GM18520 (cell line): ENCODE measurements around the gene XRCC1.
A peak's percentile ranks its signal among the peaks of the same experiment; 100 is the strongest.

ENCODE experiments used
- ATAC-seq: cut with Tn5 transposase; IDR thresholded peaks from one replicate; pipeline ENCODE4 v1.9.1; 2021; ENCODE audit not compliant: unreplicated experiment

XRCC1 gene, protein sequence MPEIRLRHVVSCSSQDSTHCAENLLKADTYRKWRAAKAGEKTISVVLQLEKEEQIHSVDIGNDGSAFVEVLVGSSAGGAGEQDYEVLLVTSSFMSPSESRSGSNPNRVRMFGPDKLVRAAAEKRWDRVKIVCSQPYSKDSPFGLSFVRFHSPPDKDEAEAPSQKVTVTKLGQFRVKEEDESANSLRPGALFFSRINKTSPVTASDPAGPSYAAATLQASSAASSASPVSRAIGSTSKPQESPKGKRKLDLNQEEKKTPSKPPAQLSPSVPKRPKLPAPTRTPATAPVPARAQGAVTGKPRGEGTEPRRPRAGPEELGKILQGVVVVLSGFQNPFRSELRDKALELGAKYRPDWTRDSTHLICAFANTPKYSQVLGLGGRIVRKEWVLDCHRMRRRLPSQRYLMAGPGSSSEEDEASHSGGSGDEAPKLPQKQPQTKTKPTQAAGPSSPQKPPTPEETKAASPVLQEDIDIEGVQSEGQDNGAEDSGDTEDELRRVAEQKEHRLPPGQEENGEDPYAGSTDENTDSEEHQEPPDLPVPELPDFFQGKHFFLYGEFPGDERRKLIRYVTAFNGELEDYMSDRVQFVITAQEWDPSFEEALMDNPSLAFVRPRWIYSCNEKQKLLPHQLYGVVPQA

DNA sequence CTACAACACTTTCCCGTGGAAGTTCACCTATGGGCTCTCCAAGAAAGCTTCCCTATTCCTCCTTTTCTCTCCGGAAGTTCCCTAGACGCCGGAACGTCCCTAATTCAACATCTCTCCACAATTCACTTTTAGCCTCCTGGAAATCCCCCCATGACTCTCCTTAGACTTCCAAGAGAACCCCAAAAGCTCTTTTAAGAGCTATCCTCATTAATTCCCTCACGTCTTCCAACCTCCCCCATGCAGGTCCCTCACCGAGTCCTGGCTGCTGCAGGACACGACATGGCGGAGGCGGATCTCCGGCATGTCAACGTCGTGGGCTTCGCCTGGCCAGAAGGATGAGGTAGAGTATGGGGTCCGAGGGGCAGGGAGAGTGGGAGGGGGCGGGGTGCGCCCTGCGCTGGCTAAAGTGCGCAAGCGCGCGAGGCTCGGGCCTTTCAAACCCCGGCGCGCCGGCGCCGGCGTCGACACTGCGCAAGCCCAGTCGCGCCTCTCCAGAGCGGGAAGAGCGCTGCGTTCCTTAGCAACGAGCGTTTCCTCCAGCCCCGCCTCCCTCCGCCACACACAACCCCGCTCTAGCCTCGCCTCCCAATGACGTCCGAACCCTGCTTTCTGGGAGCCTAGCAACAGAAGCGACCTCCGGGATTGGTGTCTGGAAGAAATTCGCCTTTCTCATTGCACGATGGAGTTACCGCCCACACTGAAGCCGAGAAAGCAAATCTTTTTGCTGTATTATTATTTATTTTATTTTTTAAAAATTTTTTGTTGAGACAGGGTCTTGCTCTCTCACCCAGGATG lies at the start of gene XRCC1, which contains the start of gene PINLYP:
Gene XRCC1 (minus strand): TSS at position 372 of the 795 bp plus-strand sequence. CDS start 69 bp downstream, at position 303.
Gene PINLYP (plus strand): TSS at position 646 of the 795 bp plus-strand sequence. CDS start 1,391 bp downstream, outside the sequence.
- peak; percentile 96 for ATAC-seq

DNA sequence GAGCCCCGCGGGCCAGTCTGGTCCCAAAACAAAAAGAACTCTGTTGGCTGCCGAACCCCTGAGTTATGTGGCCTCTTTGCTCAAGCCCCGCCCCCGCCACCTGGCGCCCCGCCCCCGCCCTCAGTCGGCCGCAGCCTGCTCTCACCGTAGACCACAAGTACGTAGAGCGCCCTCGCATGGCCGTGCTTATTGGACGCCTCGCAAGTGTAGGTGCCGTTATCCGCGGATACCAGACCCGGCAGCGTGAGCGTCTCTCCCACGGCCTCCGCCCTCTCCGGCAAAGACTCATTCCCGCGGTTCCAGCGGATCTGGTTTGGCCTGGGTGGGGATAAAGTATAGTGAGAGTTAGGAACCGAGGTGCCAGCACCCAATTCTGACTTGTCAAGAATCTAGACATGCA lies 49.6 kb upstream of the XRCC1 start:
- ATAC-seq = no peak

DNA sequence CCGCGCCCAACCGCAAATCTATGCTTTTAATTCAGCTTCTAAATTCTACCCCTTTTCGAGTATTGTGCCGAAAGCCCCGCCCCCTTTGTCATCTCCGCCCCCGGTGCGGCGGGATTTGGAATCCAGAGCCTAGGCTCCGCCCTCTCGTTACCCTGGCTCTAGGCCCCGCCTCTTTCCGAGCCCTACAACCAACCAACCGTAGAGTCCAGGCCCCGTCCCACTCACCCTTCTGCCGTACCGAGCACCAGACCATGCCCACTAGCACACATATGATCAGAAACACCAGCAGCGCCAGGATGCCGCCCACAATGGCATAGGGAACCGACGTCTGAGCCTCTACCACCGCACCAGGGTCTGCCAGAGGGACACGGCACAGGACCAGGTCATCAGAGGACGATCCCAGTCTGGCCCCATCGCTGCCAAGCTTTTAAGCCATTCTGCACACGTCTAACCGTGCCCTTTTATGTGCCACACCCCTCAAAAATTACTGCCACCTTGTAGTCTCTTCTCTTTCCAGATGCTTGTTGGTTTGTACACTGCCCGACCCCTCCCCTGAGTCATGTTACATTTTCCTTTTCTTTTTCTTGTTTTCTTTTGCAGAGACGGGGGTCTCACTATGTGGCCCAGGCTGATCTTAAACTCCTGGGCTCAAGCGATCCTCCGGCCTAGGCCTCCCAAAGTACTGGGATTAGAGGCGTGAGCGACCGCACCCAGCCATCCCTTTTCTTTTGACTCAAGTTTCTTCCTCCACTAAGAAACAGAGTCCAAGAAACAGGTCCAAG lies 48.8 kb upstream of the XRCC1 start:
- no peak for ATAC-seq

DNA sequence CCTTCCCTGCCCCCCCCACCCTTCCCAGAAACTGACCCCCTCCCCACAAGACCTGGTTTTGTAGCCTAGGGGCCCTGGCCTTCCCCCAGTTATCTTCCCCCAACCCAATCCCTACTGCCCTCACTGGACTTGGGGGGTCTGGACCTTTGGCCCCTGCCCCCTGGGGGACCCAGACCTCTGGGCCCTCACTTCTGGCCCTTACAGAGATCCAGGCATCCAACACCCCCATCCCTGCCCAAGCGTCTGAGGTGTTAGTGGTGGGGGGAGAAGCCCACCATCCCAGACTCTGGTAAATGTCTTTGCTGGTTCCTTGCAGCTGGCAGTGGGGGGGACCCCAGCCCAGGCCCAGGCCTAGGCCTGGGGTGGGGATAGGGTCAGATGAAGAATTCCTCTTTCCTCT lies 47.6 kb upstream of the XRCC1 start:
- no peak for ATAC-seq

DNA sequence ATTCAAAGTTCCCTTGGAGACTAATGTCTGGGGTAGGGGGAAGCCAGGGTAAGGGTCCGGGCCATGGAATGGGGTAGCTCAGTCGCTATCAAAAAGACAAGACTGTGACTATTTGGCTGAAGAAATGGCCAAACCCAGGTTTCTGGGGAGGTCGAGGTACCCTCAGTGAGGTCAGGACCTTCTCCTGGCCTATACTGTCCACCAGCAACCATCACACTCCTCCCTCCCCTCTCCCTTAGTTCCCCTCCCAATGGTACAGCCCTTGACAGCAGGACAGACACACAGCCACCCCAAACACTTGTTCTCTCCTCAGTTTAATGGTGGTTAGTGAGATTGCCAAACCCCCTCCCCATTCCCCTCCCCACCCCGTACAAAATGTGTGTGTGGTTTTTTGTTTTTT lies 46.7 kb upstream of the XRCC1 start:
- ATAC-seq = no peak

DNA sequence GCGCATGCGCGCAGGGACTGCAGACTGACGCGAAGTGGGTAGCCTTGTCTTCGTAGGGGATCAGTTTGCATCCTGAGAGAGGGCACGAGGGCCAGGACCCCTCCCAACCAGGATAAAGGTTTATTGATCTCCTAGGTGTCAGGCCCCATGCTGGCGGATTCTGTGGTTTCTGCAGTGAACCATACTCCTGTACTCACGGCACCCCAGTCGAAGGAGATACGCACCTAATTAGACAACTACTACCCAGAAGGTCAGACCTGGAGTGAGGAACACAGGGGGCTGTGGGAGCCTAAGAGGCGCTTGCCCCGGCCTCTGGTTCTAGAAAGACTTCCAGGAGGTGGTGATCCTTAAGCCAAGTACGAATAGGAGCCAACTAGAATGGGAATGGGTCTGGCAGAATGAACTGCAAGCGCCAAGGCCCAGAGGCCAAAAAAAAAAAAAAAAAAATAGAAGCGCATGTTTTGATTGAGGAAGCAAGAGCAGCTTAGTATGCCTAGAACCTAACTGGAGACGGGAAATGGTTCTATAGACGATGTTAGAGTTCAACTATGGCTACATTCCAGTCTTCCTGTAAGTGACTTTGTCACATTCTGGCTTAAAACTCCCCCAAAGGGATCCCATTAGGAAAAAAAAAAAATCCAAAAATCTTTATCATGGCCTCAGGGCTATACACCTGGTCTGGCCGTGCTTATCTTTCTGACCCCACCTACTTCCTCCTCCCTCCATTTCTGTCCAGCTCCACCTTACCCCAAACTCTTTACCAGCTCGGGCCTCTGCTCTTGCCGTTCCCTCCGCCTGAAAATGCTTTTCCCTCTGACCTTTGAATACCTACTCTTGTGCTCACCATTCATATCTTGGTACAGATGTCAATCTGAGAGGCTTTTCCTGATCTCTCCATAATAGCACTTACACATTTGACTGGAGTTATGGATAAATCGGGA lies 45.0 kb upstream of the XRCC1 start:
- no peak for ATAC-seq

DNA sequence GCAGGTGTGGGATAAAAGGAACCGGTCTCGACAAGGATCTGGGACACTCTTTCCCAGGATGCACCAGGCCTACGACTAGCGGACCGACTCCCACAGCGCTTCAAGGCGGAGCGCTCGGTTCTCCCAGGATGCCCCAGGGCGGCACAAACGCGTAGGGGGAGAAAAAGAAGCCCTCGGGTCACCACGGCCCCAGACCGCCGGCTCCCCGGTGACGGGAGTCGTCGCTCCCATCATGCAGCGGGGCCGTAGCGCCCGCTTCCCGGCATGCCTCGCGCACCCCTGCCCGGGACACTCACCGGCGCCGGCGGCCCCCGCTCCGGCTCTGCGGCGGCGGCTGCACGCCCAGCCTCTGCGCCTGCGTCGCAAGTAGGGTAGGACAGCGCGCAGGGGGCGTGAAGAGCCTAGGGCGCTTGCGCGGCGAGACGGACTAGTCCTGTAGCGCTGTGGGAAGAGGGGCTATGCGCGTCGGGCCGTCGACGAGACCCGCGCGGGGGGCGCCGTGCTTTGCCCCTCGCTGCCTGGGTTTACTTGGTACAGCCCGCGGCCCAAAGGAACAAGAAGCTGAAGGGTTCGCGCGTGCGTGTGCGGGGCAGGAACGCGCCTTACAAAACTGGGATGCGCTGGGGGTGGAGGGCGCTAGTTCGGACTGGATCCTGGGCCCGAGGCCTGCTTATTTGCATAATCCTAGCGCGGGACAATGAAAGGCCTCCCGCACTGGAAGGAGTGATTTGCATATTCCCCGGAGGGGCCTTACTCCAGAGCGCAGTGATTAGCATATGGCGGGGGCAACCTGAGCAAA lies 44.1 kb upstream of the XRCC1 start, which contains the start of gene ZNF428:
Gene ZNF428 (minus strand): TSS at position 368 of the 799 bp plus-strand sequence. CDS start 5,325 bp downstream, outside the sequence.
- ATAC-seq = peak; percentile 81

DNA sequence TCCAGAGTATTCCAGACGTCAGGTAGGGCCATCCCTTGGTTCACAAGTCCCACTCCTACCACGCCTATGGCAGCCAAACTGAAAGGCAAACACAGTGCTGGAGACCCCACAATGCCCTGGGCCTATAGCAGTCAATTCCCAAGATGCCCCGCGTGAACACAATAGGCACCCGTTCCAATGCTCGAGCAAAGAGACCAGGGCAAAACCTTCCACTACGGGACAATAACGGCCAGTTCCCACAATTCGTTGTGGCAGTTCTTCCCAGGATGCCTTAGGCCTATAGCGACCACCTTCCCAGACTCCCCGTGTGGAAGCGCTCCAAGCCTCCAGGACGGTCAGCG lies 43.6 kb upstream of the XRCC1 start:
- no peak for ATAC-seq

DNA sequence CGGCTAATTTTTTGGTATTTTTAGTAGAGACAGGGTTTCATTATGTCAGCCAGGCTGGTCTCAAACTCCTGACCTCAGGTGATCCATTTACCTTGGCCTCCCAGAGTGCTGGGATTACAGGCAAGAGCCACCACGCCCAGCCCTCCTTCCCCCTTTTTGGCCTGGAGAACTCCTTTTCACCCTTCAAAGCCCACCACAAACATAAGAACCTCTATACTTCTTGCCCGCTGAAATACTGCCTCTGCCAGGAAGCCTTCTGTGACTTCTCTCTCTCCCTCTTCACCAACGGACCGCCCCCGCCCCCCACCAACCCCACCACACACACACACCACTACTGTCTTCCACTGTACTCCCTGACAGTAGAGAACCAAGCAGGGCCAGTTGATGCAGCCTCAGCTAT lies 41.6 kb upstream of the XRCC1 start:
- no peak for ATAC-seq

DNA sequence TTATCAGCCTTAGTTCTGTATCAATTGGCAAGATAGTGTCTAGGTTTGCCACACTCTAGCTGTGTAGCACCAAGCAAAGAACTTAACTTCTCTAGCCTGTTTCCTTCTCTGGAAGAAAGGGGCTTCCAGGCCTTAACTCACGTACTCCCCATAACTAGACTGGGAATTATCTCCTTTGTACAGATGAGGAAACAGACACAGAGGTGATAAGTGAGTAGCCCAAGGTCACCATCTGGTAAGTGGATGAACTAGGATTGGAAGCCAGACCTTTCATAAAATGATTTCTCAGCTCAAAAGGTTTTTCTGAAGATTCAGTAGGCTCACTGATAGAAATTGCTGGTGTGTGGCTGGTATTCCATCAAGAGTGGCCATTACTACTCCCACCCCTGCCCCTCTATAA lies 41.0 kb upstream of the XRCC1 start:
- no peak for ATAC-seq

DNA sequence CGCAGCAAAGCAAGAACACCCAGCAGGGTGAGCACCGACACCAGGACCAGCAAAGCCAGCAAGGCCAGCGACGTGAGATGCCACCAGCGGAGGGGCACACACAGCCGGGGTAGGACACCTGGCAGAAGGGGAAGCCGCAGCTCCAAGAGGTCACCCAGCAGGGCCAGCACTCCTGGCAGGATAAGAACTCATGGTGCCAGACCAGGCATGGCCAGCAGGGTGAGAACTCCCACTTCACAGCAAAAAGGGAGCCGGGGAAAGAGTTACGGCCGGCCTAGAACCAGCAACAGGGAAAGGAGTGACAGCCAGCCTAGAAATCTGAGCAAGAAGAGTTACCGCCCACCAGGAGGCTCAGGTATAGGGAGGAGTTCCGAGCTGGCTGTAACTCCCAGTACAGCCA lies 37.0 kb upstream of the XRCC1 start:
- ATAC-seq = no peak

DNA sequence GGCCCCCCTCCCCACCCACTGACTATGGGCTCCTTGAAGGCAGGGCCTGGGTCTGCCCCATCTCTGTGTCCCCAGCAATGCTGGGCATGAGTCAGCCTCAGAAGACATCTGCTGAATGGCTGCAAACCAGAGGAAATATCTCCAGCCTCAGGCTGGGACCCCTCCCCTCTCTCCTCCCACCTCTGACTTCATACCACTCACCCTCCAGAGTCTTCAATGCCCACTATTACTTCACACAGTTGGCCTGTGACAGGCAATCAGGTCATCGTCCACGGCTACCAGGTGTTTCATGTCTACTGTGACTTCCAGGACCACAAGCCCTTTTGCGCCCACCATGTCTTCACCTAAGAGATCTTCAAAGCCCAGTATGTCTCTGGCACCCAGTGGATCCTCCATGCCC lies 36.5 kb upstream of the XRCC1 start, which contains the start of gene SRRM5:
Gene SRRM5 (plus strand): TSS at position 301 of the 400 bp plus-strand sequence. CDS start 34 bp downstream, at position 335.
- ATAC-seq = no peak

DNA sequence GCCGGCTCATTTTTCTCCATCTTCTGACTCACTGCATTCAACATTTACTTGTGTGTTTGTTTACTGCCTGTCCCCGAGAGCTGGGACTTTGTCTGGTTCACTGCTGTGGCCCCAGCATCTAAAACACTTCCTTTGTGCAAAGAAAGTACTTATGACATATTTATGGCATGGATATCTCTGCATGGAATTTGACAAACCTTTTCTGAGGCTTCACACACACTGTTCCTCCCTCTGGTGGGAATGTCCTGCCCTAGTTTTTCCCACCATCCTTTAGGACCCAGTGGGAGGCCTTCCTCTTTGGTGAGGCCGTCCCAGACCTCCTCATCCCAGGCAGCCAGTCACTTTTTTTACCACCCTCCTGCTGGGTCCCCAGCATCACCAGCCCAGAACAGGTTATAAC lies 35.2 kb upstream of the XRCC1 start:
- no peak for ATAC-seq

DNA sequence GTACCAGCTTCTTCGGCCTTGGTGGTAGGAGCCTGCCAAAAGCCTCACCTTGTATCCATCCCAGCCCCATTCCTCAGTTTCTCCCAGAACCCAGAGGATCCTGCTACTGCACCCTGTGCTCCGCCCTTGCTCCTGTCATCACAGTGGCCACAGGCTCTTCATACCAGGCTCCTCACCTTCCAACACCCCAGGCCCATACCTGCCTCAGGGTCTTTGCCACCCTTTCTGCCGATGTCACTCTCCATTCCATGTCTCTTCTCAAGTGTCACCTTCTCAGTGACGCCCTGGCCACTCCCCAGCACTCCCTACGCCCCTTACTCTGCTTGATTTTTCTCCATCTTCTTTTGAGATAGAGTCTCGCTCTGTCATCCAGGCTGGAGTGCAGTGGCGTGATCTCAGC lies 34.5 kb upstream of the XRCC1 start:
- no peak for ATAC-seq

DNA sequence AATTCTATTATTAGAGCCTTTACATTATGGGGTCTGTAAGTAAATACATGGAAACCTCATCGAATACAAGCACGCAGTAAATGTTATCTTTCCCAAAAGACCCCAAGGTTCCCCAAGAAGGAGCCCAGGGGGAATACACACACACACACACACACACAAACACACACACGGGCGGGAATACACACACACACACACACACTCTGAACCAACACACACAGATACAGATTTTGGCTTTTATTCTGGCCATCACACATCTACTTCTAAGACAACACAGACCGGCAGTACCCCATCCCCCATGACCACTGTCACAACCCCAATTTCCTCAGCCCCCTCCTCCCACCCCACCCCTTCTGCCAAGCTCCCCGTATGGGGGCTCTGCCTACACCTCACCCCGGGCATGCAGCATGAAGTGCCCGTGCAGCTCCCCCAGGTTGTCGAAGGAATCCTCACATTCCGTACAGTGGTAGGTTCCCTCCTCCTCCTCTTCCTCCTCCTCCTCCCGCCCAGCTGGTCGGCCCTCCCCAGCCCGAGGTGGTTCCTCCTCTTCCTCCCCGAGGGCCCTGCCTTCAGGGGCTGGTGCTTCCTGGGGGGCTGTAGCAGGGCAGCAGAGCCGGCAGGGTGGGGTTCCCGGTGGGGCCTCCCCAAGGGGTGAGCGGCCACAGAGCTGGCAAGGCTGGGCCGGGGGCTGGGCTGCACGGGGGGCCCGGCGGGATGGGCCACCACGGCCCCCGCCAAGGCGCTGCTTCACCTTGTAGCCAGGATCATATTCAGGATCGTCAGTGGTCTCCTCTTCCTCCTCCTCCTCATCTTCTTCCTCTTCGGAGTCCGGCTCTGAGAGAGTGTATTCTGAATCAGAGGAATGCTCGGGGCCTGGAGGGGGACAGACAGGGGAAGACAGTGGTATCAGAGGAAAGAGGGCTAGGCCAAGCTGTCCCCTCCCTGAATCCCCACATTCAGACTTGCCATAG lies 32.2 kb upstream of the XRCC1 start:
- ATAC-seq = no peak

DNA sequence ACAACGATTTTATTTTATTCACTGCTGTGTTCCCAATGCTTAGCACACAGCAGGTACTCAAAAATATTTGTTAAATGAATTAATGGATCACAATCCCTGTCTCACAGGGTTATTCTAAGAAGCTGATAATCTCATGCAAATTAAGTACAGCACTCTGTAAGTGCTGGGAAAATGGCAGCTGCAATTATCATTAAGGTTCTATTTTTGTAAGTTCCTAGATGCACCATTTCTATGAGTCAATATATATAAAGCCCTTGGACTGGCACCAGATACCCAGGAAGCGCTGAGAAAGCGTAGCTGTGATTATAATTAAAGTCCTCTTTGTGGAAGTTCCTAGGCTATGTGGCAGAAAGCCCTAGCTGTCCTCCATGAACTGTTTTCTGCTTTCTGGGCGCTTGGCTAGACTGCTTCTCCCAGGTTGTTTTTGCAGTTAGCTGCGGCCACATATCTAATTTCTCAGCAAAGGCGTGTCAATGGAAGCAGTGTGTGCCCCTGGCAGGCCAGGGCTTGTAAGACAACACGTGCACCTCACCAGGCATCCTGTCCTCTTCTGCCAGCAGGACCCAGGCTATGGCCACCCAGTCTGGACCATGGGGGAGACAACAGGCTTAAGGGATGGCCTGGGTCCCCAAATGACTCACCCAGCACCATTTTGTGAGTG lies 31.4 kb upstream of the XRCC1 start:
- ATAC-seq = no peak
